LNCAP (cell line): ENCODE data around the gene OR5K4.

Experiments
- CTCF ChIP-seq: fragments of 450-650 bp; IDR thresholded peaks from 2 replicates; pipeline ENCODE4 v1.5.1; 2017; ENCODE audit warnings: mild to moderate bottlenecking

OR5K4 gene, protein sequence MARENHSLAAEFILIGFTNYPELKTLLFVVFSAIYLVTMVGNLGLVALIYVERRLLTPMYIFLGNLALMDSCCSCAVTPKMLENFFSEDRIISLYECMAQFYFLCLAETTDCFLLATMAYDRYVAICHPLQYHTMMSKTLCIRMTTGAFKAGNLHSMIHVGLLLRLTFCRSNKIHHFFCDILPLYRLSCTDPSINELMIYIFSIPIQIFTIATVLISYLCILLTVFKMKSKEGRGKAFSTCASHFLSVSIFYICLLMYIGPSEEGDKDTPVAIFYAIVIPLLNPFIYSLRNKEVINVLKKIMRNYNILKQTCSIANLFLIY

GRCh38 chr3:98353554-98353953, at the start of gene OR5K4:
TSS of gene OR5K4 (plus strand) at chr3:98353854. CDS start at chr3:98353854, 0 bp downstream.
- no peak for TF ChIP-seq CTCF

DNA sequence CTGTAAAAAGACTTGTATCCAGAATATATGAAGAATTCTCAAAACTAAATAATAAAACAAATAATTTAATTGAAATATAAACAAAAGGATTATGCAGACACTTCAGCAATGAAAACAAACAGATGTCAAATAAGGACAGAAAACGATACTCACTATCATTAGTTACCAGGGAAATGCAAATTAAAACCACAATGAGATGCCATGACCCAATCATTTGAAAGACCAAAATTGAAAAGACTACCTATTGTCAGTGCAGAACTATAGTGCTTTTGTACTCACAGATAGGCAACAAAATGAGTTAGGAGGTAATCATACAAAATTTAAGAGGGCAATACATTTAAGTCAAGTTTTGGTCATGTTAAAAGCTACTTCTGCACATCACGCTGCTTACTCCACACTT, 31.6 kb upstream of the OR5K4 start:
- TF ChIP-seq CTCF: no peak

DNA sequence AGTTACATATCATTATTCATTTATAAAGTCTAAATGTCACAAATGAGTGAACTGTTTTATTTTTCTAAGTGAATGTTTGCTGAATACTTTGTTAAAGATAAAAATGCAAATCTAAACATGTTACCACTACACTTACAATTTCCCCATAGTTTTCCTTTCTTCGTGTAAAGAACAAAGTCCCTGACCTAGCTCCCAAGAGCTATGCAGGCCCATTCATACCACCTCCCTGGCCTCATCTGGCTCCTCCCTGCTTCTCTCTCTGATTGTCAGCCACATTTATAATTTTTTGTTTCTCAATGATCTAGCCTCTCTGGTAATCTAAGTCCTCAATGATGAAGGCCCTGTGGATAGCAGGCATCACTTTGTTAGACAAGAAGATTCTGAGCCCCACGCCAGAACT, 31.0 kb upstream of the OR5K4 start:
- no peak for TF ChIP-seq CTCF

- TF ChIP-seq CTCF: no peak
These were observed 30.2 kb upstream of the OR5K4 start for GRCh38 chr3:98323425-98323824.

GRCh38 chr3:98325055-98325454, 28.6 kb upstream of the OR5K4 start:
- TF ChIP-seq CTCF: no peak; the same call in 1 of the 2 replicates

- no peak for TF ChIP-seq CTCF
These were observed 27.4 kb upstream of the OR5K4 start for GRCh38 chr3:98326105-98326893.

- no peak for TF ChIP-seq CTCF
These were observed 26.7 kb upstream of the OR5K4 start for GRCh38 chr3:98326945-98327344.
